PC-3 (cell line): ENCODE results near the gene GPRIN1. TPM values are rescaled to one million over a fixed set of nuclear protein-coding genes. Genes with fewer than 3 reads are reported as not detected.

Experiments
- ATAC-seq: fragments of 200-7000 bp; cut with Tn5 transposase; 2 replicates; pipeline ENCODE4 v1.9.1; 2020; ENCODE audit warnings: mild to moderate bottlenecking, moderate library complexity
- BruUV-seq: library from RNA; stranded (reverse); fragments of 400-500 nt; replicated peaks from 2 replicates; lab custom pipeline; 2021; lab: Mats Ljungman, UMichigan
- CTCF ChIA-PET: fragments of 300-600 bp; sonication (Branson Sonifier 250); formaldehyde crosslinking; loops from one replicate; lab custom pipeline; 2022; ENCODE audit warnings: antibody characterized with exemption; lab: Charles Lee
- POLR2A ChIA-PET: fragments of 300-600 bp; sonication (Branson Sonifier 250); formaldehyde crosslinking; loops from one replicate; lab custom pipeline; 2022; ENCODE audit warnings: antibody characterized with exemption; ENCODE audit not compliant: unreplicated experiment; lab: Charles Lee
- DNase-seq: peaks from one replicate; pipeline ENCODE4 v3.0.0-alpha.2; 2015
- H2AFZ ChIP-seq: fragments of 300-600 bp; sonication (generic); 2 replicates; pipeline ENCODE4 v1.6.0; 2016; ENCODE audit warnings: antibody characterized with exemption, low read length
- H3F3A ChIP-seq: fragments of 300-600 bp; sonication (generic); one replicate; pipeline ENCODE4 v1.6.0; 2017; ENCODE audit warnings: antibody characterized with exemption, low read length, control low read depth, mild to moderate bottlenecking; ENCODE audit not compliant: unreplicated experiment
- H3K27ac ChIP-seq: fragments of 300-600 bp; sonication (generic); 2 replicates; pipeline ENCODE4 v1.5.1; 2016; ENCODE audit warnings: mild to moderate bottlenecking, low read length
- H3K27me3 ChIP-seq: fragments of 300-600 bp; sonication (generic); 2 replicates; pipeline ENCODE4 v1.6.1; 2016; ENCODE audit warnings: low read length, mixed read lengths
- H3K36me3 ChIP-seq: fragments of 300-600 bp; sonication (generic); 2 replicates; pipeline ENCODE4 v1.6.1; 2016; ENCODE audit warnings: low read depth, mixed run types, low read length, mixed read lengths
- H3K4me1 ChIP-seq: fragments of 300-600 bp; sonication (generic); 2 replicates; pipeline ENCODE4 v1.5.1; 2016; ENCODE audit warnings: low read length; ENCODE audit not compliant: insufficient read depth
- H3K4me2 ChIP-seq: fragments of 300-600 bp; sonication (generic); 2 replicates; pipeline ENCODE4 v1.6.0; 2016; ENCODE audit warnings: low read length
- H3K4me3 ChIP-seq: fragments of 300-600 bp; sonication (generic); 2 replicates; pipeline ENCODE4 v1.5.1; 2016; ENCODE audit warnings: mild to moderate bottlenecking, low read length, mixed read lengths
- H3K79me2 ChIP-seq: fragments of 300-600 bp; sonication (generic); 2 replicates; pipeline ENCODE4 v1.6.1; 2017; ENCODE audit warnings: low read length, mixed read lengths
- H3K9ac ChIP-seq: fragments of 300-600 bp; sonication (generic); 2 replicates; pipeline ENCODE4 v1.6.0; 2016; ENCODE audit warnings: mild to moderate bottlenecking, low read length
- H3K9me2 ChIP-seq: fragments of 300-600 bp; sonication (generic); replicated peaks from 2 replicates; pipeline ENCODE4 v1.6.1; 2016; ENCODE audit warnings: mixed run types, low read length, mixed read lengths
- H3K9me3 ChIP-seq: fragments of 300-600 bp; sonication (generic); 2 replicates; pipeline ENCODE4 v1.6.1; 2016; ENCODE audit warnings: low read length, mixed read lengths
- H4K20me1 ChIP-seq: fragments of 300-600 bp; sonication (generic); 2 replicates; pipeline ENCODE4 v1.6.1; 2016; ENCODE audit warnings: low read length, mixed read lengths
- CTCF ChIP-seq: fragments of 300-600 bp; sonication (generic); conservative IDR thresholded peaks from 2 replicates; pipeline ENCODE4 v1.5.1; 2017; ENCODE audit warnings: antibody characterized with exemption, low read depth, mild to moderate bottlenecking, low read length
- EZH2 ChIP-seq: fragments of 300-600 bp; sonication (generic); IDR thresholded peaks from one replicate; pipeline ENCODE4 v1.6.1; 2017; ENCODE audit warnings: antibody characterized with exemption, mild to moderate bottlenecking, low read length; ENCODE audit not compliant: unreplicated experiment
- EZH2phosphoT487 ChIP-seq: fragments of 300-600 bp; sonication (generic); IDR thresholded peaks from 2 replicates; pipeline ENCODE4 v1.6.1; 2018; ENCODE audit warnings: mild to moderate bottlenecking, antibody characterized with exemption, low read length, borderline replicate concordance
- intact Hi-C: fragments of 100-400 bp; cut with micrococcal nuclease; formaldehyde crosslinking; loops from 2 replicates; pipeline ENCODE4 v1.9.0; 2023
- total RNA-seq: library from RNA; depleted of rRNA; stranded (reverse); fragments of >200 nt; gene quantifications from 2 replicates; pipeline ENCODE4 v1.2.3, GENCODE V29; 2014

Gene GPRIN1
- total RNA-seq, 1 experiment from 2014 or later: 18.7 TPM

GRCh38 chr5:176619203-176619568 is 9.2 kb upstream of the GPRIN1 start:
- Histone ChIP-seq H3K4me3 (no peak overlapping the region), H3K27me3 (peaks cover 18% of the 10 kb centered on the region), H3K9me2 (no peaks in the 10 kb centered on the region), H4K20me1 (no peaks in the 10 kb centered on the region), H3K4me2 (no peak overlapping the region), H3K4me1 (peaks cover 17% of the 10 kb centered on the region), H3K9ac (no peak overlapping the region), H2AFZ (no peak overlapping the region), H3K79me2 (no peaks in the 10 kb centered on the region), H3F3A (no peaks in the 10 kb centered on the region), H3K36me3 (no peaks in the 10 kb centered on the region), H3K9me3 (no peaks in the 10 kb centered on the region), H3K27ac (no peak overlapping the region)
- intact Hi-C loops: no loop called here
- no TSS peak for BruUV-seq
- ATAC-seq: no peak
- ChIA-PET CTCF (no interaction called here), POLR2A (no interaction called here)
- DNase-seq: no peak
- no peak for TF ChIP-seq CTCF
- TF ChIP-seq EZH2: no peak
- no peak for TF ChIP-seq EZH2phosphoT487

- H3K4me3 ChIP-seq: no peak overlapping the region
- no peaks in the 10 kb centered on the region for H3K9me3 ChIP-seq
- no peak for DNase-seq
- H4K20me1 ChIP-seq: no peaks in the 10 kb centered on the region
- no peak overlapping the region for H3K9ac ChIP-seq
- no peak overlapping the region for H2AFZ ChIP-seq
- TF ChIP-seq EZH2phosphoT487: no peak
- TF ChIP-seq CTCF: no peak
- TF ChIP-seq EZH2: no peak
- H3K79me2 ChIP-seq: no peaks in the 10 kb centered on the region
- intact Hi-C loops: no loop called here
- H3K27ac ChIP-seq: no peak overlapping the region
- no peaks in the 10 kb centered on the region for H3K9me2 ChIP-seq
- no peaks in the 10 kb centered on the region for H3K36me3 ChIP-seq
- no peaks in the 10 kb centered on the region for H3F3A ChIP-seq
- POLR2A ChIA-PET: no interaction called here
- CTCF ChIA-PET: no interaction called here
- H3K4me2 ChIP-seq: no peak overlapping the region
- BruUV-seq: no TSS peak
- peaks cover 21% of the 10 kb centered on the region for H3K4me1 ChIP-seq
- ATAC-seq: no peak
- H3K27me3 ChIP-seq: peaks cover 18% of the 10 kb centered on the region
Observed at GRCh38 chr5:176618783-176619182, 8.8 kb upstream of the GPRIN1 start.

GRCh38 chr5:176616511-176616910 is 6.6 kb upstream of the GPRIN1 start:
- Histone ChIP-seq H3K9me3 (no peaks in the 10 kb centered on the region), H3K4me1 (peaks cover 26% of the 10 kb centered on the region), H3K27me3 (peaks cover 18% of the 10 kb centered on the region), H3K79me2 (no peaks in the 10 kb centered on the region), H3K4me2 (no peak overlapping the region), H3K27ac (no peak overlapping the region), H3K9ac (no peak overlapping the region), H3K9me2 (no peaks in the 10 kb centered on the region), H3K36me3 (no peaks in the 10 kb centered on the region), H3F3A (no peaks in the 10 kb centered on the region), H4K20me1 (no peaks in the 10 kb centered on the region), H3K4me3 (no peak overlapping the region), H2AFZ (no peak overlapping the region)
- no TSS peak for BruUV-seq
- POLR2A ChIA-PET: no interaction called here
- TF ChIP-seq EZH2phosphoT487: no peak
- TF ChIP-seq EZH2: no peak
- no peak for TF ChIP-seq CTCF
- CTCF ChIA-PET: interaction anchor here (0.6 kb wide), 1 partner anchor 44 kb away, joined by 14 read pairs; no protein-coding TSS in a partner anchor
- DNase-seq (no peak), ATAC-seq (no peak)
- intact Hi-C loops: no loop called here
